Brain microvascular endothelial cell (primary cell): ENCODE results near the gene DHTKD1.
"Not testable (repeated sequence)": the region's sequence is repeated elsewhere in the genome, so short reads cannot be mapped to it uniquely, and the experiment has no call there.

Experiments
- DNase-seq: peaks from one replicate; pipeline ENCODE4 v3.0.0-alpha.2; 2020
- H3K27ac ChIP-seq: fragments of 250-450 bp; sonication (Bioruptor Pico); 2 replicates; pipeline ENCODE4 v1.5.1; 2020; ENCODE audit warnings: mild to moderate bottlenecking, moderate library complexity
- H3K27me3 ChIP-seq: fragments of 250-450 bp; sonication (Bioruptor Pico); replicated peaks from 2 replicates; pipeline ENCODE4 v1.5.1; 2020; ENCODE audit warnings: mild to moderate bottlenecking
- H3K36me3 ChIP-seq: fragments of 250-450 bp; sonication (Bioruptor Pico); replicated peaks from 2 replicates; pipeline ENCODE4 v1.5.1; 2020; ENCODE audit warnings: mild to moderate bottlenecking
- H3K4me3 ChIP-seq: 2 replicates; pipeline ENCODE4 v1.5.1; 2011; ENCODE audit warnings: low read depth, mild to moderate bottlenecking, control low read depth, low read length, moderate library complexity
- CTCF ChIP-seq: IDR thresholded peaks from 2 replicates; pipeline ENCODE4 v1.5.1; 2011; ENCODE audit warnings: low read depth, mild to moderate bottlenecking, moderate library complexity, low read length, control low read depth, inconsistent platforms; ENCODE audit errors: missing control alignments
- in situ Hi-C: cut with HindIII; loops from 2 replicates; pipeline ENCODE4 v1.10.0; 2017; ENCODE audit warnings: low sequenced_read_pairs, low pct_ligation_motif_present

DHTKD1 gene

GRCh38 chr10:12165999-12166775 is 97.4 kb downstream of the DHTKD1 start:
- Histone ChIP-seq H3K36me3 (peaks cover 42% of the 10 kb centered on the region), H3K27me3 (no peaks in the 10 kb centered on the region), H3K27ac (no peak overlapping the region), H3K4me3 (no peak overlapping the region)
- no peak for DNase-seq
- in situ Hi-C loops, result no loop called here
- TF ChIP-seq CTCF, result no peak

DNA sequence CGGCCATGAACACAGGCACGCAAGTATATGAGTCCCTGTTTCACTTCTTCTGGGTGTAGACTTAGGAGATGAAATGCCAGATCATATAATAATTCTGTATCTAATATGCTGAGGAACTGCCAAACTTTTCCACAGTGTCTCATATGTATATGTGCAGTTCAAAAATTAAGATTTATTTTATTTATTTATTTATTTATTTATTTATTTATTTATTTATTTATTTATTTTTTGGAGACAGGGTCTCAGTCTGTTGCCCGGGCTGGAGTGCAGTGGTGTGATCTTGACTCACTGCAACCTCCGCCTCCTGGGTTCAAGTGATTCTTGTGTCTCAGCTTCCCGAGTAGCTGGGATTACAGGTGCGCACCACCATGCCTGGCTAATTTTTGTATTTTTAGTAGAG is 102.8 kb downstream of the DHTKD1 start:
- in situ Hi-C loops, H3K27me3 ChIP-seq, H3K27ac ChIP-seq, DNase-seq, H3K4me3 ChIP-seq: not testable (repeated sequence)
- H3K36me3 ChIP-seq, result peaks cover 55% of the 10 kb centered on the region
